HEK293 (cell line): ENCODE results near the gene ERRFI1.

Experiments
- CTCF ChIA-PET: fragments of 350-600 bp; formaldehyde crosslinking; extraction: SDS; loops from one replicate; lab custom pipeline; 2021; ENCODE audit warnings: antibody characterized with exemption; lab: Yijun Ruan, JAX
- POLR2A ChIA-PET: fragments of 300-600 bp; formaldehyde crosslinking; extraction: SDS; loops from one replicate; lab custom pipeline; 2020; ENCODE audit warnings: antibody characterized with exemption, inconsistent platforms; lab: Yijun Ruan, JAX
- H3K27ac ChIP-seq: fragments of 200-500 bp; sonication (Bioruptor generic); 2 replicates; pipeline ENCODE4 v1.5.1; 2014; ENCODE audit warnings: low read depth, low read length, control low read depth, inconsistent platforms; ENCODE audit errors: extremely low read depth
- H3K36me3 ChIP-seq, 2 experiments: fragments of 200-500 bp in 1 of 2; sonication (Bioruptor generic) in 1 of 2; 1 replicate in 1 of 2; 2 replicates in 1 of 2; pipeline ENCODE4 v1.5.1; 2014 to 2017; ENCODE audit warnings: inconsistent platforms in 2 of 2, low read length in 2 of 2; ENCODE audit not compliant: control insufficient read depth in 2 of 2, insufficient read depth in 1 of 2
- H3K4me1 ChIP-seq: fragments of 200-500 bp; sonication (Bioruptor generic); 2 replicates; pipeline ENCODE4 v1.5.1; 2014; ENCODE audit warnings: mild to moderate bottlenecking, low read length, inconsistent platforms; ENCODE audit not compliant: control insufficient read depth, insufficient read depth
- H3K4me3 ChIP-seq: 2 replicates; pipeline ENCODE4 v1.5.1; 2011; ENCODE audit warnings: low read depth, mild to moderate bottlenecking, control low read depth, low read length, moderate library complexity
- H3K9me3 ChIP-seq: fragments of 200-500 bp; sonication (Bioruptor generic); 2 replicates; pipeline ENCODE4 v1.5.1; 2014; ENCODE audit warnings: low read depth, low read length, inconsistent platforms; ENCODE audit not compliant: control insufficient read depth, insufficient read depth
- KLF17 ChIP-seq: fragments of 450-650 bp; formaldehyde crosslinking; IDR thresholded peaks from 2 replicates; pipeline ENCODE4 v1.5.1; 2016; ENCODE audit warnings: missing biosample characterization, missing genetic modification characterization
- OSR2 ChIP-seq: fragments of 450-650 bp; formaldehyde crosslinking; IDR thresholded peaks from 2 replicates; pipeline ENCODE4 v1.5.1; 2016; ENCODE audit warnings: missing biosample characterization, missing genetic modification characterization
- PRDM4 ChIP-seq: fragments of 450-650 bp; formaldehyde crosslinking; IDR thresholded peaks from 2 replicates; pipeline ENCODE4 v1.5.1; 2017; ENCODE audit warnings: missing biosample characterization, missing genetic modification characterization
- TSHZ1 ChIP-seq: fragments of 450-650 bp; formaldehyde crosslinking; IDR thresholded peaks from 2 replicates; pipeline ENCODE4 v1.5.1; 2016; ENCODE audit warnings: missing biosample characterization, missing genetic modification characterization, borderline replicate concordance
- YY2 ChIP-seq: fragments of 450-650 bp; formaldehyde crosslinking; IDR thresholded peaks from 2 replicates; pipeline ENCODE4 v1.5.1; 2016; ENCODE audit warnings: missing biosample characterization, missing genetic modification characterization
- ZBTB8A ChIP-seq: fragments of 450-650 bp; formaldehyde crosslinking; IDR thresholded peaks from 2 replicates; pipeline ENCODE4 v1.5.1; 2016; ENCODE audit warnings: missing biosample characterization, missing genetic modification characterization
- ZNF10 ChIP-seq: fragments of 450-650 bp; formaldehyde crosslinking; IDR thresholded peaks from 2 replicates; pipeline ENCODE4 v1.5.1; 2017; ENCODE audit warnings: missing biosample characterization, missing genetic modification characterization
- ZNF114 ChIP-seq: fragments of 450-650 bp; formaldehyde crosslinking; IDR thresholded peaks from 2 replicates; pipeline ENCODE4 v1.5.0; 2017; ENCODE audit warnings: missing biosample characterization, missing genetic modification characterization
- ZNF146 ChIP-seq: fragments of 450-650 bp; formaldehyde crosslinking; IDR thresholded peaks from 2 replicates; pipeline ENCODE4 v1.5.1; 2016; ENCODE audit warnings: missing biosample characterization, missing genetic modification characterization
- ZNF184 ChIP-seq: fragments of 450-650 bp; IDR thresholded peaks from 2 replicates; pipeline ENCODE4 v1.5.1; 2018; ENCODE audit warnings: missing biosample characterization, mild to moderate bottlenecking, missing genetic modification characterization
- ZNF548 ChIP-seq: fragments of 450-650 bp; formaldehyde crosslinking; IDR thresholded peaks from 2 replicates; pipeline ENCODE4 v1.5.1; 2016; ENCODE audit warnings: missing biosample characterization, missing genetic modification characterization
- ZNF560 ChIP-seq: fragments of 450-650 bp; formaldehyde crosslinking; IDR thresholded peaks from 2 replicates; pipeline ENCODE4 v1.5.1; 2017; ENCODE audit warnings: missing biosample characterization, missing genetic modification characterization, borderline replicate concordance
- ZNF629 ChIP-seq: fragments of 450-650 bp; formaldehyde crosslinking; IDR thresholded peaks from 2 replicates; pipeline ENCODE4 v1.5.1; 2017; ENCODE audit warnings: missing biosample characterization, missing genetic modification characterization
- ZNF692 ChIP-seq: fragments of 450-650 bp; formaldehyde crosslinking; IDR thresholded peaks from 2 replicates; pipeline ENCODE4 v1.5.1; 2016; ENCODE audit warnings: missing biosample characterization, missing genetic modification characterization
- ZNF747 ChIP-seq: fragments of 450-650 bp; formaldehyde crosslinking; IDR thresholded peaks from 2 replicates; pipeline ENCODE4 v1.5.1; 2016; ENCODE audit warnings: missing biosample characterization, missing genetic modification characterization
- ZNF792 ChIP-seq: fragments of 450-650 bp; formaldehyde crosslinking; IDR thresholded peaks from 2 replicates; pipeline ENCODE4 v1.5.1; 2016; ENCODE audit warnings: missing biosample characterization, missing genetic modification characterization
- ZXDB ChIP-seq: fragments of 450-650 bp; formaldehyde crosslinking; IDR thresholded peaks from 2 replicates; pipeline ENCODE4 v1.5.1; 2016; ENCODE audit warnings: missing biosample characterization, missing genetic modification characterization

ERRFI1 gene

GRCh38 chr1:8010080-8010664 lies 15.9 kb downstream of the ERRFI1 start (continued):
- no peak for TF ChIP-seq ZNF792 (tag by site-specific recombination)

GRCh38 chr1:8009043-8010002 lies 16.8 kb downstream of the ERRFI1 start:
- TF ChIP-seq ZNF560 (no peak), ZNF146 (tag by site-specific recombination) (no peak)
- TF ChIP-seq, all 188 proteins: peak for 0
- no peaks in the 10 kb centered on the region for H3K9me3 ChIP-seq
- H3K4me1 ChIP-seq, result peaks cover 10% of the 10 kb centered on the region
- ChIA-PET POLR2A (no interaction called here), CTCF (interaction anchor here (0.6 to 10.6 kb wide), 5 partner anchors 11 to 328 kb away, joined by 3 to 169 read pairs (median 5); no protein-coding TSS in a partner anchor)
- H3K27ac ChIP-seq, result no peak overlapping the region
- no peak overlapping the region for H3K4me3 ChIP-seq
- peaks cover 0 to 45% of the 10 kb centered on the region in 2 experiments; a peak in 2 of 3 replicates for H3K36me3 ChIP-seq

- H3K4me3 ChIP-seq, result no peak overlapping the region
- peaks cover 0 to 22% of the 10 kb centered on the region in 2 experiments; a peak in 2 of 3 replicates for H3K36me3 ChIP-seq
- no peak overlapping the region; the same call in 1 of the 2 replicates for H3K27ac ChIP-seq
- ChIA-PET POLR2A (interaction anchor here (1.0 to 1.2 kb wide), 2 partner anchors 20 to 45 kb away, joined by 3 read pairs; partner anchors contain the start of genes ERRFI1 and PARK7), CTCF (interaction anchor here (0.6 to 2.2 kb wide), 7 partner anchors 8 to 305 kb away, joined by 4 to 9 read pairs (median 4); no protein-coding TSS in a partner anchor)
- H3K9me3 ChIP-seq, result no peaks in the 10 kb centered on the region
- peaks cover 10% of the 10 kb centered on the region for H3K4me1 ChIP-seq
- TF ChIP-seq ZNF629 (tag by site-specific recombination) (peak; percentile 89), ZNF548 (no peak), TSHZ1 (tag by site-specific recombination) (peak; percentile 71; the same call in 1 of the 2 replicates), KLF17 (peak; percentile 72; the same call in 1 of the 2 replicates), OSR2 (tag by site-specific recombination) (peak; percentile 95), ZNF114 (tag by site-specific recombination) (no peak), ZNF747 (tag by site-specific recombination) (no peak), PRDM4 (tag by site-specific recombination) (peak; percentile 55), ZNF184 (peak; percentile 79; the same call in 1 of the 2 replicates), ZNF692 (tag by site-specific recombination) (0 out of 2 replicates have a peak, but pooled peaks have one; percentile 43), ZBTB8A (peak; percentile 34; the same call in 1 of the 2 replicates), ZXDB (tag by site-specific recombination) (0 out of 2 replicates have a peak, but pooled peaks have one; percentile 44), ZNF10 (peak; percentile 57; the same call in 1 of the 2 replicates), YY2 (no peak)
These were observed 19.8 kb downstream of the ERRFI1 start for GRCh38 chr1:8006037-8006963.
